NT2/D1 (cell line): ENCODE data around the gene FTO.

Source experiments
- DNase-seq: peaks from one replicate; pipeline ENCODE4 v3.0.0-alpha.2; 2011; ENCODE audit warnings: low read depth, low spot score
- H3K27me3 ChIP-seq: 2 replicates; pipeline ENCODE4 v1.6.0; 2011; ENCODE audit warnings: mild to moderate bottlenecking; ENCODE audit not compliant: insufficient read length, insufficient read depth
- H3K36me3 ChIP-seq: 2 replicates; pipeline ENCODE4 v1.6.1; 2011; ENCODE audit warnings: mild to moderate bottlenecking, low read length, mixed read lengths; ENCODE audit not compliant: insufficient read depth, insufficient read length
- H3K4me1 ChIP-seq: 2 replicates; pipeline ENCODE4 v1.5.1; 2011; ENCODE audit not compliant: insufficient read depth, insufficient read length
- H3K4me3 ChIP-seq: 2 replicates; pipeline ENCODE4 v1.5.1; 2011; ENCODE audit warnings: low read depth; ENCODE audit not compliant: insufficient read length
- H3K9ac ChIP-seq: 2 replicates; pipeline ENCODE4 v1.6.0; 2011; ENCODE audit warnings: low read depth; ENCODE audit not compliant: insufficient read length
- H3K9me3 ChIP-seq: 2 replicates; pipeline ENCODE4 v1.5.1; 2011; ENCODE audit warnings: mild to moderate bottlenecking, low read length; ENCODE audit not compliant: insufficient read depth
- SUZ12 ChIP-seq: IDR thresholded peaks from 2 replicates; pipeline ENCODE4 v1.6.1; 2011; ENCODE audit not compliant: insufficient read length, insufficient read depth; ENCODE audit errors: extremely low read depth
- YY1 ChIP-seq: IDR thresholded peaks from 2 replicates; pipeline ENCODE4 v1.6.1; 2011; ENCODE audit not compliant: insufficient read length, insufficient read depth
- ZNF274 ChIP-seq: IDR thresholded peaks from 2 replicates; pipeline ENCODE4 v1.6.1; 2011; ENCODE audit warnings: mild to moderate bottlenecking, low read depth, low read length

Gene FTO

GRCh38 chr16:53816211-53816836 is 112.4 kb downstream of the FTO start:
- TF ChIP-seq YY1, result no peak
- no peak for TF ChIP-seq ZNF274
- TF ChIP-seq SUZ12, result no peak
- no peaks in the 10 kb centered on the region for H3K4me1 ChIP-seq
- DNase-seq, result no peak
- H3K4me3 ChIP-seq, result no peak overlapping the region
- no peaks in the 10 kb centered on the region for H3K27me3 ChIP-seq
- peaks cover 2% of the 10 kb centered on the region for H3K36me3 ChIP-seq
- H3K9me3 ChIP-seq, result no peaks in the 10 kb centered on the region
- no peak overlapping the region for H3K9ac ChIP-seq

GRCh38 chr16:53817117-53817755 is 113.3 kb downstream of the FTO start:
- H3K4me3 ChIP-seq, result no peak overlapping the region
- H3K9ac ChIP-seq, result no peak overlapping the region
- H3K4me1 ChIP-seq, result peaks cover 3% of the 10 kb centered on the region
- TF ChIP-seq YY1 (no peak), ZNF274 (no peak), SUZ12 (no peak)
- no peaks in the 10 kb centered on the region for H3K27me3 ChIP-seq
- H3K36me3 ChIP-seq, result no peaks in the 10 kb centered on the region
- no peaks in the 10 kb centered on the region for H3K9me3 ChIP-seq
- DNase-seq, result no peak

- TF ChIP-seq ZNF274 (no peak), YY1 (no peak), SUZ12 (no peak)
- Histone ChIP-seq H3K9me3 (no peaks in the 10 kb centered on the region), H3K9ac (no peak overlapping the region), H3K4me1 (peaks cover 3% of the 10 kb centered on the region), H3K27me3 (no peaks in the 10 kb centered on the region), H3K36me3 (no peaks in the 10 kb centered on the region), H3K4me3 (no peak overlapping the region)
- no peak for DNase-seq
These were observed 114.0 kb downstream of the FTO start for GRCh38 chr16:53817812-53818550.

- no peaks in the 10 kb centered on the region for H3K9me3 ChIP-seq
- no peak overlapping the region for H3K9ac ChIP-seq
- H3K27me3 ChIP-seq, result no peaks in the 10 kb centered on the region
- no peak for DNase-seq
- peaks cover 8% of the 10 kb centered on the region for H3K36me3 ChIP-seq
- H3K4me1 ChIP-seq, result peaks cover 3% of the 10 kb centered on the region
- no peak for TF ChIP-seq YY1
- TF ChIP-seq SUZ12, result no peak
- TF ChIP-seq ZNF274, result no peak
- H3K4me3 ChIP-seq, result no peak overlapping the region
These were observed 117.5 kb downstream of the FTO start for GRCh38 chr16:53821487-53821886.

GRCh38 chr16:53821957-53822625 is 118.1 kb downstream of the FTO start:
- TF ChIP-seq ZNF274 (no peak), SUZ12 (no peak), YY1 (no peak)
- Histone ChIP-seq H3K9ac (no peak overlapping the region), H3K36me3 (peaks cover 10% of the 10 kb centered on the region), H3K4me3 (no peak overlapping the region), H3K9me3 (no peaks in the 10 kb centered on the region), H3K4me1 (peaks cover 3% of the 10 kb centered on the region), H3K27me3 (no peaks in the 10 kb centered on the region)
- no peak for DNase-seq

GRCh38 chr16:53822936-53823529 is 119.1 kb downstream of the FTO start:
- Histone ChIP-seq H3K27me3 (no peaks in the 10 kb centered on the region), H3K36me3 (peaks cover 10% of the 10 kb centered on the region), H3K4me3 (no peak overlapping the region), H3K9me3 (no peaks in the 10 kb centered on the region), H3K9ac (no peak overlapping the region), H3K4me1 (peaks cover 3% of the 10 kb centered on the region)
- DNase-seq, result no peak
- TF ChIP-seq SUZ12 (no peak), YY1 (no peak), ZNF274 (no peak)
